Esophagus (tissue), 2 donors: ENCODE data around the gene KCNT1. TPM values are rescaled to one million over a fixed set of nuclear protein-coding genes. Genes with fewer than 3 reads are reported as not detected.

Source experiments
- H3K27ac ChIP-seq, 2 donors: one replicate each; pipeline ENCODE4 v1.5.1; 2013; ENCODE audit warnings: low read depth in 2 of 2, mild to moderate bottlenecking in 2 of 2, inconsistent platforms in 1 of 2, low read length in 1 of 2, moderate library complexity in 1 of 2
- H3K27me3 ChIP-seq, 2 donors: one replicate each; pipeline ENCODE4 v1.6.1; 2013; ENCODE audit warnings: low read length in 2 of 2, control low read depth in 1 of 2, mild to moderate bottlenecking in 1 of 2; ENCODE audit not compliant: insufficient read depth in 2 of 2, control insufficient read depth in 1 of 2
- H3K36me3 ChIP-seq, 2 donors: one replicate each; pipeline ENCODE4 v1.6.1; 2013; ENCODE audit warnings: low read length in 1 of 2; ENCODE audit not compliant: control insufficient read depth in 2 of 2, insufficient read depth in 2 of 2
- H3K4me1 ChIP-seq, 2 donors: one replicate each; pipeline ENCODE4 v1.6.1; 2013; ENCODE audit warnings: low read length in 1 of 2; ENCODE audit not compliant: control insufficient read depth in 2 of 2, insufficient read depth in 2 of 2
- H3K4me3 ChIP-seq, 2 donors: one replicate each; pipeline ENCODE4 v1.5.1; 2013; ENCODE audit warnings: low read length in 2 of 2, mild to moderate bottlenecking in 2 of 2, low read depth in 1 of 2, moderate library complexity in 1 of 2
- H3K9me3 ChIP-seq, 2 donors: one replicate each; pipeline ENCODE4 v1.6.1; 2013; ENCODE audit warnings: mild to moderate bottlenecking in 2 of 2, low read depth in 1 of 2, low read length in 1 of 2, moderate library complexity in 1 of 2; ENCODE audit not compliant: control insufficient read depth in 2 of 2, insufficient read depth in 1 of 2
- WGBS, 2 donors: extraction: QIAGEN DNeasy Blood & Tissue Kit; methylation state at CpG; one replicate each; pipeline ENCODE4 v1.1.7; 2013; 5-methylcytosine and 5-hydroxymethylcytosine counted together
- polyA plus RNA-seq, 2 donors: library from polyadenylated mRNA; stranded (reverse); fragments of 200-250 nt; gene quantifications; one replicate each; pipeline ENCODE4 v1.2.3, GENCODE V29; 2013
- donor health status: healthy with polysubstance abuse.
- donor health status: Bipolar disorder and iron deficiency.

The KCNT1 gene
- polyA plus RNA-seq, 2 donors = 0.06 to 0.14 TPM

DNA sequence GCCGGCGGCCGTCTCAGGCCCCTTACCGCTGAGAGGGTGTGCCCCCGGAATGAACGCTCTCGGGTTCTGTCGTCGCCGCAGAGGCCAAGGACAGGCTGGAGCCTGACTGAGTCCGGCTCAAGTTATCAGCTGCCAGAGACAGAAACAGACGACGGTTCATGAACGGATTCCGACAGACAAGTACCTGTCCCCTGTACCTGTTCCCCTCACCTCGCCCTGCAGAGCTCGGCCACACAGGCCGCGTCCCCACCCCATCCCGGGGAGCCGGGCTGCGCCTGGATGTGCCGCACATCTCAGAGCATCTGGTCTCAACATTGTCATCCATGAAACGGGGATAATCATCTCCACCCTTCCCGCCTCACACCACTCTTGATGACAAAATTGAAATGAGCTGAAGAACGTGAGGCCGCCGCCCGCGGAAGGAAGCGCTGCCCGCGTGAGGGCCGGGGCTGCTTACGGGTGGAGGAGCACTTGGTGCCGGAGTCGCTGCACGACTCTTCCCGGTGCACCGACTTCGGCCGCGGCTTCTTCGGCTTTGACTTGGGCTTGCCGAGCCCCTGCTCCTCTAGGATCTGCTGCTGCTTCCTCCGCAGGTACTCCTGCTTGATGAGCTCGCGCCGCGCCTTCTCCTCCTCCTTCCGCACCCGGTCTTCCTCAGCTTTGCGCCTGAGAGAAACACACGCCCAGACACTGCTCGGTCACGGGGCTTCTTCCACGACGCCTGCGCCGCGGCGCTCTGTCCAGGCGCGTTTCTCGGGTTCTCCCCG is 116.1 kb downstream of the KCNT1 start:
- Histone ChIP-seq H3K36me3 (peaks cover 38 to 76% of the 10 kb centered on the region in 2 donors), H3K27me3 (no peaks in the 10 kb centered on the region), H3K4me3 (no peak overlapping the region), H3K27ac (no peak overlapping the region), H3K4me1 (no peaks in the 10 kb centered on the region), H3K9me3 (no peaks in the 10 kb centered on the region)
- WGBS, 2 donors = 96% methylated on average over 66 of the region's 66 CpGs

DNA sequence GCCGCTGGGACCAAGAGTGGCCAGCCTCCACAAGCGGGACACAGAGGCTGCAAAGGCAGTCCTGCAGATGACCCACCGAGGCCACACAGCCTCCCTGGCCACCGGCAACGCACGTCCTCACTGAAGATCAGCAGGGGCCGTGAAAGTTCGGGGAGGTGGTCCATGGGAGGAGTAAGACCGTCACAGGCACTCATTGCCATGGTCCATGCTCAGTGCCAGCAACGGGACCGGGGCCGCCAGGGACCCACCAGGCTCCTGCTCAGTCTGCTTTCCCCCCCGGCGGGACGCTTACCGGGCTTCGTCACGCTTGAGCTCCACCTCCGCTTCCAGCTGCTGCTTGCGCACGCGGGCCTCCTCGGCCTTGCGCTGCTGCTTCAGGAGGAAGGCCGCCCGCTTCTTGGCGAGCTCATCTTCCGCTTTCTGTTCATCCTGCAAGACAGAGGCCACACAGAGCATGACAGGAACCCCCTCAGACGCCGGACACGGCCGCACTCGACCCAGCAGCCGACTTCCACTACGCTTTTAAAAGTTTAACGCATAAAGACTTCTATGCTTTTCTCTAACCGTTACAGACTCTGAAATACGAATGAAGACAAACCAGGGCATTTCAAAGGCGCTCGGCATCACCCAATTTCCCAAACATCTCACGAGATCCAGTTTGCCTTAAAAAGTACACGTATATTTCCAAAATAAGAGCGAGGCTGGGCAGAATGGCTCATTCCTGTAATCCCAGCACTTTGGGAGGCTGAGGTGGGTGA is 116.9 kb downstream of the KCNT1 start:
- no peaks in the 10 kb centered on the region for H3K9me3 ChIP-seq
- H3K4me3 ChIP-seq = no peak overlapping the region
- peaks cover 38 to 75% of the 10 kb centered on the region in 2 donors for H3K36me3 ChIP-seq
- H3K27ac ChIP-seq = no peak overlapping the region
- H3K27me3 ChIP-seq = no peaks in the 10 kb centered on the region
- 97% methylated on average over 43 of the region's 43 CpGs for WGBS, 2 donors
- no peaks in the 10 kb centered on the region for H3K4me1 ChIP-seq

DNA sequence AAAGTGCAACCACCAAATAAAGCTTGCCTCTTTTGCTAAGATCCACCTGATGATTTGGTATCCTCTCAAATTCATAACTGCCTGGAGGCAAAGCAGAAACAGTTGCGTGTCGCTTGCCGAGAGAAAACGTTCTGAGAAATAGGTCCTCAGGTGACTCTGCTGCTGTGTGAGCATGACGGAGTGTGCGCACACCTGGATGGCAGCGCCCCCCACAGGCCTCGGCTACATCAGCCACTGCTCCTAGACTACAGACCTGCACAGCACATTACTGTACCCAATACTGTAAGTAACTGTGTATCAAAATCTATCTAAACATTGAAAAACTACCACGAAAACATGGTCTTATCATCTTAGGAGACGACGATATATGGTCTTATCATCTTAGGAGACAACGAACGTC is 117.9 kb downstream of the KCNT1 start:
- no peak overlapping the region for H3K4me3 ChIP-seq
- 92 to 93% methylated on average over 13 of the region's 13 CpGs for WGBS, 2 donors
- H3K27ac ChIP-seq = no peak overlapping the region
- H3K36me3 ChIP-seq = peaks cover 38 to 67% of the 10 kb centered on the region in 2 donors
- H3K27me3 ChIP-seq = no peaks in the 10 kb centered on the region
- no peaks in the 10 kb centered on the region for H3K4me1 ChIP-seq
- H3K9me3 ChIP-seq = no peaks in the 10 kb centered on the region

DNA sequence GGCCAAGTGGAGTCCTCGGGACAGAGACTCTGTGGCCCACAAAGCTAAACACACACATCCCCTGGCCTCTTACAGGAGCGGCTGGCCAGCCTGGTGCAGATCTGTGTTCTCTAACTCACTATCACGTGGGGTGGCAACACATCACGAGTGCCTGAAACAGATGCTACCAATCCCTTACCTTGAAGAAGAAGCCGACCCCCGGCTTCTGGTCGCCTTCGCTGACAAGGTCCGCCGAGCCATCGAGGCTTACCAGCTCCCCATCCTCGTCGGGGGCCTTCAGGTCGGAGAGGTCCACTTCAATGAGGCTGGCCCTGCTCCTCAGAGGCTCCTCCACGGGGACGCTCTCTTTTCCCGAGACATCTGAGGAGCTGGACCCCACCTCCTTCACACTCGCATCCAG is 118.7 kb downstream of the KCNT1 start:
- WGBS, 2 donors = 95 to 96% methylated on average over 18 of the region's 18 CpGs
- Histone ChIP-seq H3K36me3 (peaks cover 36 to 65% of the 10 kb centered on the region in 2 donors), H3K4me1 (no peaks in the 10 kb centered on the region), H3K27ac (no peak overlapping the region), H3K9me3 (no peaks in the 10 kb centered on the region), H3K27me3 (no peaks in the 10 kb centered on the region), H3K4me3 (no peak overlapping the region)

DNA sequence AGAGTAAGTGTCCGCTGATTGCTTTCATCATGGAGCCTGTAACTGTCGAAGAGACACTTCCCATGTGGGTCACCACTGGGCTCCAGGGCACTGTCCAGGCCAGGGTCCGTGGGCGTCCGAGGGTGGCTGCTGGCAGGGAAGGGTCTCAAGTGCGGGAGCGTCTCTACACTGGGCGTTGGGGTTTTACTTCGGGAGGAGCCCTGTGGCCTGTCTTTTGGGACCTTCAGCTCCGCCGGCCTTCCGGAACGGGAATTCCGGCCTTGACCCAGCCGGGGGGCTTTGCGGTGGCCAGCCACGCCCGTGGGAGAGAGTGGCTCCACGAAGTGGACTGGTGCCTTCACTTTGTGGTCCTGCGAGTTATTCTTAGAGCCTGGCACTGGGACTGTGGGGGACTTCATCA is 119.1 kb downstream of the KCNT1 start:
- Histone ChIP-seq H3K36me3 (peaks cover 32 to 65% of the 10 kb centered on the region in 2 donors), H3K4me1 (no peaks in the 10 kb centered on the region), H3K27me3 (no peaks in the 10 kb centered on the region), H3K4me3 (no peak overlapping the region), H3K9me3 (no peaks in the 10 kb centered on the region), H3K27ac (no peak overlapping the region)
- WGBS, 2 donors = 96 to 98% methylated on average over 20 of the region's 20 CpGs

DNA sequence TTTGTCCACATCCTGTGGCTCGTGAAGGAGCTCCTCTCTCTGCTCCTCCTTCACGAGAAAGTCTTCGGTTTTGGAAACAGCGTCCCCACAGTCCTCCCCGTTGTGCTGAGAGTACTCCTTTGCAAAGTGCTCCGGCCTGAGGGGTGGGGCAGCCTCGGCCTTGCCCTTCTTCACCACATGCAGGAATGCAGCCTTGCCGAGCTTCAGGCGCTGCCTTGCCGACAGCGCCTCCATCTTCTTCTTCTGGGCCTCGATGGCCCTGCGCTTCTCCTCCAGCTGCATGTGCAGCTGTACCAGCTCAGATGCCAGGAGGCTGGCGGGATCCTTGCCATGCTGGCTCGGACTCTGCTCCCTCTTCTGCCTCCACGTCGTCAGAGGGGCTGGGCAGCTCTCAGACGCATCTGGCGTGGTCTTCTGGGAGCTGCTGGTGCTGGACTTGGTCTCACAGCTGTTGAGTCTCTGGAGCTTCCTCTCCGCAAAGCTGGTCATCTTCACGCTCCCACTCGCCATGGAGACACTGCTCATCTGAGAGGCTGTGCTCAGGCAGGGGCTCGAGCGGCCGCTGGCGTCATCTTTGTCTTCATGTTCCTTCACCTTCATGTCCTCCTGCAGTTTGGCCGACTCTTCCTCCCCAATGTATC is 119.9 kb downstream of the KCNT1 start:
- peaks cover 25 to 63% of the 10 kb centered on the region in 2 donors for H3K36me3 ChIP-seq
- 95 to 97% methylated on average over 27 of the region's 27 CpGs for WGBS, 2 donors

DNA sequence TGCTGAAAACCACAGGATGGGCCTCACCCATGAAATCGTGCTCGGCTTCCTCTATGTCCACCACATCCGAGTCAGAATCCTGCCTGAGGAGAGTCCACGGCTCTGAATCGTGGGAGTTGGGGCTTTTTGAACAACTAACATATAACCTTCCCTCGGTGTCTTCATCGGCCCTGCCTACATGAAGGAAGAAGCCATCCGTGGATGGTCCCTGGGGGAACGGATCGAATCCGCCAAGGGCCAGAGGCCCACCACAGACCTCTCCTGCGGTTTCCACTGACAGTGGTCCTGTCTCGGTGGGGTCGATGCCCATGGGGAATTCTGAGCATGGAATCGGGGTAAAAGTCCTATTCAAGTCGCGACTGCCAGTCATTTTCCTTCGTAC is 120.4 kb downstream of the KCNT1 start:
- WGBS, 2 donors = 95 to 96% methylated on average over 18 of the region's 18 CpGs
- Histone ChIP-seq H3K9me3 (no peaks in the 10 kb centered on the region), H3K36me3 (peaks cover 25 to 62% of the 10 kb centered on the region in 2 donors), H3K4me3 (no peak overlapping the region), H3K27ac (no peak overlapping the region), H3K4me1 (no peaks in the 10 kb centered on the region), H3K27me3 (no peaks in the 10 kb centered on the region)

More for the DNA sequence above, 119.9 kb downstream of the KCNT1 start:
- H3K4me1 ChIP-seq = no peaks in the 10 kb centered on the region
- no peaks in the 10 kb centered on the region for H3K9me3 ChIP-seq
- H3K27ac ChIP-seq = no peak overlapping the region
- H3K27me3 ChIP-seq = no peaks in the 10 kb centered on the region
- no peak overlapping the region for H3K4me3 ChIP-seq

DNA sequence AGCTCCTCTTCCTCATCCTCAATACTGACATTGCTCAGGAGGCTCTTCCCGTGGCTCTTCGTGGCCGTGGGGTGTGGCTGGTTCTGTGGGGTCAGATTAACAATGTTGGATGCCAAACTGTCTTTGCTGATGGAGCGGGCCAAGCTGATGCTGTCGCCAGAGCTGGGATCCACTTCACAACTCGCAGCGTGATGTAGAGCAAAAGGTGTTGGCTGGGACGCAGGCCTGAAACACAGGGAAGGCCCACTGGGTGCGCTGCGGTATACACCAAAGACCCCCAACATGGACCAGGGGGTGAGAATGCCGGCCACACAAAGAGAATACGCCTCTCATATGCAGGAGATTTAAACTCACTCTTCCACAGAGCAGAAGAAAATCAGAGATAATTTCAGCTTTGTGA is 121.1 kb downstream of the KCNT1 start:
- no peaks in the 10 kb centered on the region for H3K4me1 ChIP-seq
- no peak overlapping the region for H3K4me3 ChIP-seq
- H3K27ac ChIP-seq = no peak overlapping the region
- no peaks in the 10 kb centered on the region for H3K9me3 ChIP-seq
- 94 to 95% methylated on average over 12 of the region's 12 CpGs for WGBS, 2 donors
- H3K27me3 ChIP-seq = no peaks in the 10 kb centered on the region
- peaks cover 25 to 58% of the 10 kb centered on the region in 2 donors for H3K36me3 ChIP-seq

DNA sequence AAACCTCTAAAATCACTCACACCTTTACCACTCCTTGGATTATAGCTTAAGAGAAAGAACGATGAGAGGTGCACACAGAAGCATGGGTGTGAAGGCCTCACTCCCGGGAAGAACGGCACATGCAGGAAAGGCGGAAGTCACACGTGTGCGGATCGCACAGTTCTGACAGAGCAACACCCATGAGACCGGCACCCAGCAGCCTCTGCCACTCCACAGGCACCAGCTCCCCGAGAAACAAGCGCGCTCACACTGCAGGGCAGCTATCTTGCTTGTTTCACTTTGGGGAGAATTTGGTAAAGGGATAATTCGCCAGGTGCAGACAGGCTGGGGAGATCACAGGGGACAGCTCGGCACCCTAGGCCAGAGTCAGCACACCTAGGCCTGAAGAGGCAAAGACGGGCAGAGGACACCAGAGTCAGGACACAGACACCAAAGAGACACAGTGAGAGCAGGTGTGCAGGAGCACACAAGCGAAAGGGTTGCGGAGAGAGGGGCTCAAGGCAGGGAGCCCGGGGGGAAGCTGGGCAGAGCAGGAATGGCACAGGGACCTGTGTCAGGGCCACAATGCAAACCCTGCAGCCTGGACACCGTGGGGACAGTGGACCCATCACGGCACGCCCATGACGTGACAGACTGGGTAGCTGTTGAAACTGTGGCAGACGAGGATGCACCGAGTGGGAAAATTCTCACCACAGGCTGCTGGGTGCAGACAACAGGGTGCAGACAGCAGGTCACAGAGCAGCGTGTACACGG is 123.6 kb downstream of the KCNT1 start:
- Histone ChIP-seq H3K36me3 (peaks cover 21 to 44% of the 10 kb centered on the region in 2 donors), H3K9me3 (no peaks in the 10 kb centered on the region), H3K4me1 (no peaks in the 10 kb centered on the region), H3K27me3 (no peaks in the 10 kb centered on the region), H3K27ac (no peak overlapping the region), H3K4me3 (no peak overlapping the region)
- 90 to 95% methylated on average over 25 of the region's 25 CpGs for WGBS, 2 donors
